Naive thymus-derived CD4-positive, alpha-beta T cell (primary cell): Measurements from ENCODE around the gene ZSCAN10. TPM values are rescaled to one million over a fixed set of nuclear protein-coding genes. Genes with fewer than 3 reads are reported as not detected.

ENCODE experiments used
- ATAC-seq: fragments of 150-1000 bp; cut with Tn5 transposase; 2 replicates; pipeline ENCODE4 v1.10.0; 2021; ENCODE audit warnings: mild to moderate bottlenecking, moderate library complexity
- CTCF ChIA-PET: fragments of 350-600 bp; sonication (Branson Sonifier 250); formaldehyde crosslinking; loops from one replicate; lab custom pipeline; 2021; ENCODE audit warnings: antibody characterized with exemption; lab: Charles Lee
- POLR2A ChIA-PET: fragments of 350-600 bp; sonication (Branson Sonifier 250); formaldehyde crosslinking; loops from one replicate; lab custom pipeline; 2021; ENCODE audit warnings: antibody characterized with exemption, inconsistent platforms; lab: Charles Lee
- DNase-seq, 9 donors: peaks; one replicate each; pipeline versions ENCODE4 v3.0.0 to v3.0.0-alpha.2; 2020 to 2022; ENCODE audit warnings: mixed read lengths in 1 of 9
- H3K27ac ChIP-seq: one replicate; pipeline ENCODE4 v1.7.0; 2013; ENCODE audit warnings: mild to moderate bottlenecking, low read depth, low read length, moderate library complexity
- H3K27me3 ChIP-seq, 2 donors: one replicate each; pipeline ENCODE4 v1.7.0; 2013; ENCODE audit warnings: low read length in 2 of 2, mild to moderate bottlenecking in 2 of 2, moderate library complexity in 2 of 2; ENCODE audit not compliant: control insufficient read depth in 2 of 2, insufficient read depth in 2 of 2
- H3K36me3 ChIP-seq, 3 experiments: 1 replicate in 2 of 3; 2 replicates in 1 of 3; pipeline ENCODE4 v1.7.0; 2013; ENCODE audit warnings: low read length in 3 of 3, mild to moderate bottlenecking in 3 of 3, moderate library complexity in 1 of 3; ENCODE audit not compliant: insufficient read depth in 3 of 3, control insufficient read depth in 2 of 3
- H3K4me1 ChIP-seq, 2 donors: one replicate each; pipeline ENCODE4 v1.7.0; 2013; ENCODE audit warnings: low read length in 2 of 2, mild to moderate bottlenecking in 2 of 2, moderate library complexity in 1 of 2; ENCODE audit not compliant: control insufficient read depth in 2 of 2, insufficient read depth in 2 of 2
- H3K4me3 ChIP-seq: 2 replicates; pipeline ENCODE4 v1.7.0; 2013; ENCODE audit warnings: mild to moderate bottlenecking, low read length
- H3K9me3 ChIP-seq, 3 experiments: 1 replicate in 2 of 3; 2 replicates in 1 of 3; pipeline ENCODE4 v1.7.0; 2013; ENCODE audit warnings: low read length in 3 of 3; ENCODE audit not compliant: control insufficient read depth in 2 of 3
- H3K27ac Mint-ChIP-seq, 9 donors: one replicate each; pipeline ENCODE4 v1.8.0; 2020 to 2022; ENCODE audit warnings: mixed read lengths in 9 of 9, mild to moderate bottlenecking in 8 of 9, moderate library complexity in 5 of 9, inconsistent platforms in 2 of 9
- H3K27me3 Mint-ChIP-seq, 5 donors: one replicate each; pipeline ENCODE4 v1.8.0; 2021 to 2022; ENCODE audit warnings: mixed read lengths in 5 of 5, mild to moderate bottlenecking in 1 of 5
- H3K36me3 Mint-ChIP-seq, 5 donors: one replicate each; pipeline ENCODE4 v1.8.0; 2020 to 2022; ENCODE audit warnings: mixed read lengths in 5 of 5, mild to moderate bottlenecking in 3 of 5, inconsistent platforms in 1 of 5
- H3K4me1 Mint-ChIP-seq, 7 donors: one replicate each; pipeline ENCODE4 v1.8.0; 2020 to 2022; ENCODE audit warnings: mixed read lengths in 7 of 7, mild to moderate bottlenecking in 3 of 7, inconsistent platforms in 1 of 7
- H3K4me3 Mint-ChIP-seq, 10 donors: one replicate each; pipeline ENCODE4 v1.8.0; 2020 to 2022; ENCODE audit warnings: mild to moderate bottlenecking in 10 of 10, mixed read lengths in 10 of 10, moderate library complexity in 6 of 10, inconsistent platforms in 2 of 10
- H3K9me3 Mint-ChIP-seq, 11 donors: one replicate each; pipeline ENCODE4 v1.8.0; 2020 to 2022; ENCODE audit warnings: mixed read lengths in 11 of 11, mild to moderate bottlenecking in 4 of 11, inconsistent platforms in 1 of 11, moderate library complexity in 1 of 11
- intact Hi-C, 2 donors: fragments of 100-400 bp; cut with micrococcal nuclease; formaldehyde crosslinking; loops; one replicate each; pipeline ENCODE4 v1.15.1; 2023
- polyA plus RNA-seq, 2 donors: library from polyadenylated mRNA; unstranded; fragments of 300-500 nt; fragmentation: Illumina TruSeq; gene quantifications; one replicate each; pipeline ENCODE4 v1.2.3, GENCODE V29; 2021
- total RNA-seq, 6 experiments: library from RNA in 5 of 6; stranded (reverse) in 5 of 6; gene quantifications; 1 replicate in 5 of 6; 2 replicates in 1 of 6; pipeline ENCODE4 v1.2.3 and lab custom pipeline; 2021 to 2026

The ZSCAN10 gene
- total and polyA plus RNA-seq, 7 experiments from 2014 or later, result 0.22 to 0.61 (median 0.32) TPM; not detected in 3

GRCh38 chr16:3101841-3102470 is 2.9 kb upstream of the ZSCAN10 start:
- H3K4me1 Mint-ChIP-seq, result peaks cover 30 to 67% (median 57%) of the 10 kb centered on the region in 7 donors
- H3K27ac Mint-ChIP-seq, result peak overlapping the region; percentile 69 to 93 (median 89)
- H3K9me3 Mint-ChIP-seq, result no peaks in the 10 kb centered on the region
- ATAC-seq (no peak), DNase-seq (peak in 2 of 9 donors; percentile 22 to 41)
- POLR2A ChIA-PET, result interaction anchor here (0.7 to 8.3 kb wide), 15 partner anchors 9 to 399 kb away, joined by 3 to 95 read pairs (median 4); partner anchors contain the start of genes CLUAP1, IL32, ZNF205 and ZNF213
- intact Hi-C loops, result loop anchor here (1.0 to 2.0 kb wide), 3 partner anchors 27 to 57 kb away; no protein-coding TSS in a partner anchor
- no peaks in the 10 kb centered on the region for H3K27me3 Mint-ChIP-seq
- peak overlapping the region; percentile 15 for H3K27ac ChIP-seq
- H3K4me1 ChIP-seq, result peaks cover 17 to 31% of the 10 kb centered on the region in 2 donors
- no peaks in the 10 kb centered on the region for H3K9me3 ChIP-seq
- peak overlapping the region; percentile 27 for H3K4me3 ChIP-seq
- CTCF ChIA-PET, result interaction anchor here (0.6 to 15.4 kb wide), 12 partner anchors 9 to 52 kb away, joined by 3 to 233 read pairs (median 4); partner anchors contain the start of genes IL32 and ZNF213
- H3K36me3 Mint-ChIP-seq, result peaks cover 0 to 3% (median 0%) of the 10 kb centered on the region in 5 donors
- no peaks in the 10 kb centered on the region for H3K27me3 ChIP-seq
- H3K36me3 ChIP-seq, result no peaks in the 10 kb centered on the region
- peak overlapping the region; percentile 80 to 93 (median 86) for H3K4me3 Mint-ChIP-seq

GRCh38 chr16:3101018-3101840 is 2.1 kb upstream of the ZSCAN10 start:
- Histone ChIP-seq H3K4me1 (peaks cover 19 to 28% of the 10 kb centered on the region in 2 donors), H3K4me3 (peak overlapping the region; percentile 35), H3K27ac (peak overlapping the region; percentile 15), H3K9me3 (no peaks in the 10 kb centered on the region), H3K27me3 (no peaks in the 10 kb centered on the region), H3K36me3 (no peaks in the 10 kb centered on the region)
- intact Hi-C loops, result loop anchor here (1.0 to 2.0 kb wide), 3 partner anchors 28 to 58 kb away; no protein-coding TSS in a partner anchor
- peak in 7 of 9 donors; percentile 43 to 63 (median 49) for DNase-seq
- no peaks in the 10 kb centered on the region for H3K27me3 Mint-ChIP-seq
- no peak for ATAC-seq
- CTCF ChIA-PET, result interaction anchor here (0.7 to 15.4 kb wide), 8 partner anchors 8 to 42 kb away, joined by 3 to 233 read pairs (median 4); partner anchors contain the start of genes IL32 and ZNF213
- H3K4me1 Mint-ChIP-seq, result peaks cover 28 to 65% (median 55%) of the 10 kb centered on the region in 7 donors
- peaks cover 0 to 3% (median 0%) of the 10 kb centered on the region in 5 donors for H3K36me3 Mint-ChIP-seq
- POLR2A ChIA-PET, result interaction anchor here (0.7 to 8.3 kb wide), 14 partner anchors 8 to 399 kb away, joined by 3 to 95 read pairs (median 4); partner anchors contain the start of genes CLUAP1, IL32, ZNF205 and ZNF213
- H3K4me3 Mint-ChIP-seq, result peak overlapping the region; percentile 71 to 93 (median 86)
- no peaks in the 10 kb centered on the region for H3K9me3 Mint-ChIP-seq
- peak overlapping the region; percentile 69 to 93 (median 87) for H3K27ac Mint-ChIP-seq

GRCh38 chr16:3099732-3100499 is 822 bp upstream of the ZSCAN10 start:
- CTCF ChIA-PET, result interaction anchor here (0.6 to 15.4 kb wide), 6 partner anchors 24 to 427 kb away, joined by 3 to 233 read pairs (median 4); partner anchors contain the start of gene ZNF213
- no peaks in the 10 kb centered on the region for H3K9me3 Mint-ChIP-seq
- H3K4me1 Mint-ChIP-seq, result peaks cover 27 to 65% (median 54%) of the 10 kb centered on the region in 7 donors
- H3K4me3 Mint-ChIP-seq, result peak overlapping the region; percentile 71 to 98 (median 82)
- POLR2A ChIA-PET, result interaction anchor here (1.1 to 8.3 kb wide), 7 partner anchors 12 to 59 kb away, joined by 4 to 95 read pairs (median 25); partner anchors contain the start of genes IL32 and ZNF213
- peaks cover 0 to 3% (median 0%) of the 10 kb centered on the region in 5 donors for H3K36me3 Mint-ChIP-seq
- intact Hi-C loops, result loop anchor here (1.0 to 2.0 kb wide), 7 partner anchors 24 to 97 kb away; no protein-coding TSS in a partner anchor
- H3K27ac Mint-ChIP-seq, result peak overlapping the region; percentile 74 to 93 (median 86)
- Histone ChIP-seq H3K4me3 (peak overlapping the region; percentile 46), H3K36me3 (no peaks in the 10 kb centered on the region), H3K27ac (peak overlapping the region; percentile 35), H3K9me3 (no peaks in the 10 kb centered on the region), H3K27me3 (no peaks in the 10 kb centered on the region), H3K4me1 (peaks cover 25 to 31% of the 10 kb centered on the region in 2 donors)
- ATAC-seq (peak; percentile 94), DNase-seq (peak; percentile 67 to 94 (median 75))
- no peaks in the 10 kb centered on the region for H3K27me3 Mint-ChIP-seq

- H3K27ac ChIP-seq, result peak overlapping the region; percentile 35
- peak overlapping the region in 9 of 10 donors; percentile 34 to 98 (median 73) for H3K4me3 Mint-ChIP-seq
- H3K36me3 Mint-ChIP-seq, result peaks cover 0 to 7% (median 0%) of the 10 kb centered on the region in 5 donors
- no peaks in the 10 kb centered on the region for H3K27me3 ChIP-seq
- no peaks in the 10 kb centered on the region for H3K9me3 Mint-ChIP-seq
- ATAC-seq, result no peak
- peaks cover 33 to 69% (median 60%) of the 10 kb centered on the region in 7 donors for H3K4me1 Mint-ChIP-seq
- intact Hi-C loops, result no loop called here
- no peaks in the 10 kb centered on the region for H3K9me3 ChIP-seq
- no peaks in the 10 kb centered on the region for H3K27me3 Mint-ChIP-seq
- no peak overlapping the region for H3K4me3 ChIP-seq
- ChIA-PET POLR2A (interaction anchor here (1.1 to 8.3 kb wide), 10 partner anchors 12 to 59 kb away, joined by 4 to 95 read pairs (median 18); partner anchors contain the start of genes IL32 and ZNF213), CTCF (interaction anchor here (0.6 to 15.4 kb wide), 7 partner anchors 10 to 428 kb away, joined by 3 to 233 read pairs (median 3); partner anchors contain the start of gene ZNF213)
- peak overlapping the region in 5 of 9 donors; percentile 56 to 87 (median 71) for H3K27ac Mint-ChIP-seq
- no peaks in the 10 kb centered on the region for H3K36me3 ChIP-seq
- H3K4me1 ChIP-seq, result peaks cover 31 to 37% of the 10 kb centered on the region in 2 donors
- no peak for DNase-seq
Observed at GRCh38 chr16:3099395-3099731, 269 bp upstream of the ZSCAN10 start.

GRCh38 chr16:3097266-3097665 is 1.8 kb downstream of the ZSCAN10 start:
- DNase-seq (no peak), ATAC-seq (no peak)
- no peaks in the 10 kb centered on the region for H3K9me3 ChIP-seq
- H3K27me3 Mint-ChIP-seq, result no peaks in the 10 kb centered on the region
- H3K27ac ChIP-seq, result no peak overlapping the region
- peaks cover 0 to 7% (median 0%) of the 10 kb centered on the region in 5 donors for H3K36me3 Mint-ChIP-seq
- H3K4me3 ChIP-seq, result no peak overlapping the region
- H3K4me3 Mint-ChIP-seq, result no peak overlapping the region
- intact Hi-C loops, result loop anchor here in 1 of 2 donors (2.0 kb wide), 1 partner anchor 66 kb away; no protein-coding TSS in a partner anchor
- no peaks in the 10 kb centered on the region for H3K9me3 Mint-ChIP-seq
- H3K27me3 ChIP-seq, result no peaks in the 10 kb centered on the region
- CTCF ChIA-PET, result interaction anchor here (0.6 to 15.4 kb wide), 10 partner anchors 8 to 64 kb away, joined by 3 to 233 read pairs (median 5); partner anchors contain the start of gene ZNF213
- H3K36me3 ChIP-seq, result no peaks in the 10 kb centered on the region
- H3K27ac Mint-ChIP-seq, result peak overlapping the region in 6 of 9 donors; percentile 9 to 60 (median 49)
- H3K4me1 Mint-ChIP-seq, result peaks cover 27 to 64% (median 52%) of the 10 kb centered on the region in 7 donors
- H3K4me1 ChIP-seq, result peaks cover 33 to 39% of the 10 kb centered on the region in 2 donors
- POLR2A ChIA-PET, result interaction anchor here (0.6 to 8.3 kb wide), 6 partner anchors 21 to 115 kb away, joined by 3 to 95 read pairs (median 16); partner anchors contain the start of genes IL32 and ZNF213
